ENCODE measurements around the gene LRFN3.

LRFN3 gene

GRCh38 chr19:35959968-35960320 is 23.8 kb downstream of the LRFN3 start:
- no peak overlapping the region for H3K4me3 ChIP-seq (replicated peaks; ENCODE audit: low read depth, low read length)
- TF ChIP-seq CTCF (IDR thresholded peaks at IDR 0.05; ENCODE audit: low read length, missing control alignments), result no peak

GRCh38 chr19:35960432-35960972 is 24.3 kb downstream of the LRFN3 start:
- no peak for TF ChIP-seq CTCF (IDR thresholded peaks at IDR 0.05; ENCODE audit: low read length, missing control alignments)
- H3K4me3 ChIP-seq (replicated peaks; ENCODE audit: low read depth, low read length), result no peak overlapping the region
- DNase-seq (ENCODE audit: low read depth), result no peak

More at GRCh38 chr19:35959968-35960320, 23.8 kb downstream of the LRFN3 start:
- no peak for DNase-seq (ENCODE audit: low read depth)

GRCh38 chr19:35963514-35963913 is 27.3 kb downstream of the LRFN3 start:
- TF ChIP-seq CTCF (IDR thresholded peaks at IDR 0.05; ENCODE audit: low read length, missing control alignments), result no peak
- DNase-seq (ENCODE audit: low read depth), result peak; percentile 74
- no peak overlapping the region for H3K4me3 ChIP-seq (replicated peaks; ENCODE audit: low read depth, low read length)

GRCh38 chr19:35966771-35967170 is 30.6 kb downstream of the LRFN3 start:
- TF ChIP-seq CTCF (IDR thresholded peaks at IDR 0.05; ENCODE audit: low read length, missing control alignments), result no peak
- DNase-seq (ENCODE audit: low read depth), result no peak
- H3K4me3 ChIP-seq (replicated peaks; ENCODE audit: low read depth, low read length), result no peak overlapping the region

GRCh38 chr19:35973487-35973886 is 37.3 kb downstream of the LRFN3 start:
- no peak for DNase-seq (ENCODE audit: low read depth)
- no peak overlapping the region for H3K4me3 ChIP-seq (replicated peaks; ENCODE audit: low read depth, low read length)
- no peak for TF ChIP-seq CTCF (IDR thresholded peaks at IDR 0.05; ENCODE audit: low read length, missing control alignments)

GRCh38 chr19:35975608-35976214 is 39.5 kb downstream of the LRFN3 start:
- DNase-seq (ENCODE audit: low read depth), result peak; percentile 36
- no peak overlapping the region for H3K4me3 ChIP-seq (replicated peaks; ENCODE audit: low read depth, low read length)
- TF ChIP-seq CTCF (IDR thresholded peaks at IDR 0.05; ENCODE audit: low read length, missing control alignments), result no peak
